CD14-positive monocyte (primary cell): Measurements from ENCODE around the gene LMX1B. TPM values are rescaled to one million over a fixed set of nuclear protein-coding genes. Genes with fewer than 3 reads are reported as not detected.

ENCODE experiments used
- DNase-seq, 3 donors: peaks; one replicate each; pipeline ENCODE4 v3.0.0-alpha.2; 2011 to 2022
- H2AFZ ChIP-seq: 2 replicates; pipeline ENCODE4 v1.6.0; 2012; ENCODE audit warnings: mild to moderate bottlenecking, low read depth, low read length, inconsistent platforms; ENCODE audit not compliant: insufficient read depth, poor library complexity, severe bottlenecking
- H3K27ac ChIP-seq, 2 donors: 1 replicate in 1 of 2; 2 replicates in 1 of 2; pipeline ENCODE4 v1.5.1; 2012 to 2013; ENCODE audit warnings: low read length in 2 of 2, control low read depth in 1 of 2, inconsistent platforms in 1 of 2, low read depth in 1 of 2, mild to moderate bottlenecking in 1 of 2
- H3K27me3 ChIP-seq, 2 donors: one replicate each; pipeline versions ENCODE4 v1.6.0 to v1.6.1; 2011 to 2013; ENCODE audit warnings: low read length in 2 of 2; ENCODE audit not compliant: control insufficient read depth in 2 of 2, insufficient read depth in 2 of 2
- H3K36me3 ChIP-seq, 2 donors: replicated peaks in 1 of 2; 1 replicate in 1 of 2; 2 replicates in 1 of 2; pipeline versions ENCODE4 v1.5.1 to v1.6.1; 2012 to 2013; ENCODE audit warnings: low read length in 2 of 2, control low read depth in 1 of 2, inconsistent platforms in 1 of 2, mild to moderate bottlenecking in 1 of 2; ENCODE audit not compliant: insufficient read depth in 2 of 2, control insufficient read depth in 1 of 2
- H3K4me1 ChIP-seq, 2 donors: 1 replicate in 1 of 2; 2 replicates in 1 of 2; pipeline versions ENCODE4 v1.5.1 to v1.6.1; 2012 to 2013; ENCODE audit warnings: low read length in 2 of 2, control low read depth in 1 of 2, inconsistent platforms in 1 of 2, mild to moderate bottlenecking in 1 of 2, moderate library complexity in 1 of 2; ENCODE audit not compliant: insufficient read depth in 2 of 2, control insufficient read depth in 1 of 2
- H3K4me2 ChIP-seq: replicated peaks from 2 replicates; pipeline ENCODE3; 2012; ENCODE audit warnings: low read length, moderate library complexity, mild to moderate bottlenecking; ENCODE audit not compliant: poor library complexity, severe bottlenecking; ENCODE audit errors: extremely low read depth
- H3K4me3 ChIP-seq, 3 experiments: fragments of 200-600 bp in 1 of 3; sonication (generic) in 1 of 3; replicated peaks in 1 of 3; 1 replicate in 2 of 3; 2 replicates in 1 of 3; pipeline ENCODE4 v1.5.1; 2011 to 2013; ENCODE audit warnings: low read length in 3 of 3, mild to moderate bottlenecking in 3 of 3, control low read depth in 2 of 3, low read depth in 2 of 3, inconsistent platforms in 1 of 3, moderate library complexity in 1 of 3
- H3K79me2 ChIP-seq: 2 replicates; pipeline ENCODE4 v1.6.0; 2012; ENCODE audit warnings: mild to moderate bottlenecking, control low read depth, inconsistent platforms, low read length, moderate library complexity; ENCODE audit not compliant: insufficient read depth
- H3K9ac ChIP-seq: 2 replicates; pipeline ENCODE4 v1.6.0; 2017; ENCODE audit warnings: low read length, mild to moderate bottlenecking; ENCODE audit not compliant: insufficient read depth, poor library complexity, severe bottlenecking
- H3K9me3 ChIP-seq, 2 donors: replicated peaks in 1 of 2; 1 replicate in 1 of 2; 2 replicates in 1 of 2; pipeline versions ENCODE4 v1.5.1 to v1.6.1; 2012 to 2013; ENCODE audit warnings: low read length in 2 of 2, control low read depth in 1 of 2; ENCODE audit not compliant: control insufficient read depth in 1 of 2, insufficient read depth in 1 of 2
- H4K20me1 ChIP-seq: 2 replicates; pipeline ENCODE4 v1.6.0; 2012; ENCODE audit warnings: mild to moderate bottlenecking, low read length, control low read depth, moderate library complexity; ENCODE audit not compliant: insufficient read depth
- H3K27ac Mint-ChIP-seq, 7 donors: one replicate each; pipeline ENCODE4 v1.8.0; 2020; ENCODE audit warnings: mild to moderate bottlenecking in 7 of 7, mixed read lengths in 7 of 7, moderate library complexity in 6 of 7, inconsistent platforms in 2 of 7
- H3K27me3 Mint-ChIP-seq, 3 donors: one replicate each; pipeline ENCODE4 v1.8.0; 2021 to 2022; ENCODE audit warnings: low read depth in 3 of 3, mild to moderate bottlenecking in 3 of 3, mixed read lengths in 3 of 3, moderate library complexity in 3 of 3, inconsistent platforms in 1 of 3
- H3K36me3 Mint-ChIP-seq, 2 donors: one replicate each; pipeline ENCODE4 v1.8.0; 2020; ENCODE audit warnings: mixed read lengths in 2 of 2, inconsistent platforms in 1 of 2, mild to moderate bottlenecking in 1 of 2
- H3K4me1 Mint-ChIP-seq: one replicate; pipeline ENCODE4 v1.8.0; 2020; ENCODE audit warnings: mild to moderate bottlenecking, mixed read lengths
- H3K4me3 Mint-ChIP-seq, 2 donors: one replicate each; pipeline ENCODE4 v1.8.0; 2020; ENCODE audit warnings: mild to moderate bottlenecking in 2 of 2, mixed read lengths in 2 of 2, moderate library complexity in 1 of 2
- H3K9me3 Mint-ChIP-seq, 7 donors: one replicate each; pipeline ENCODE4 v1.8.0; 2020 to 2022; ENCODE audit warnings: mixed read lengths in 7 of 7, mild to moderate bottlenecking in 6 of 7, moderate library complexity in 6 of 7, inconsistent platforms in 2 of 7
- WGBS: methylation state at CpG from one replicate; pipeline ENCODE4 v1.1.5; 2013; ENCODE audit warnings: missing lambda C conversion rate; ENCODE audit not compliant: insufficient coverage; 5-methylcytosine and 5-hydroxymethylcytosine counted together
- intact Hi-C, 2 donors: fragments of 100-400 bp; cut with micrococcal nuclease; formaldehyde crosslinking; loops; one replicate each; pipeline versions ENCODE4 v1.15.0 to v1.15.1; 2023
- polyA plus RNA-seq, 3 donors: library from polyadenylated mRNA; depleted of rRNA in 1 of 3; unstranded in 2 of 3; stranded (reverse) in 1 of 3; fragments of 300-500 nt in 2 of 3; fragments of >200 nt in 1 of 3; fragmentation: Illumina TruSeq in 2 of 3; gene quantifications; 1 replicate in 2 of 3; 2 replicates in 1 of 3; pipeline ENCODE4 v1.2.3, GENCODE V29; 2012 to 2021
- TF ChIP-seq, protein P1 (sequence below): fragments of 200-600 bp; IDR thresholded peaks from one replicate; pipeline ENCODE4 v1.8.0; 2022; ENCODE audit warnings: antibody characterized with exemption, mild to moderate bottlenecking

LMX1B gene
- polyA plus RNA-seq, 3 donors = not detected

DNA sequence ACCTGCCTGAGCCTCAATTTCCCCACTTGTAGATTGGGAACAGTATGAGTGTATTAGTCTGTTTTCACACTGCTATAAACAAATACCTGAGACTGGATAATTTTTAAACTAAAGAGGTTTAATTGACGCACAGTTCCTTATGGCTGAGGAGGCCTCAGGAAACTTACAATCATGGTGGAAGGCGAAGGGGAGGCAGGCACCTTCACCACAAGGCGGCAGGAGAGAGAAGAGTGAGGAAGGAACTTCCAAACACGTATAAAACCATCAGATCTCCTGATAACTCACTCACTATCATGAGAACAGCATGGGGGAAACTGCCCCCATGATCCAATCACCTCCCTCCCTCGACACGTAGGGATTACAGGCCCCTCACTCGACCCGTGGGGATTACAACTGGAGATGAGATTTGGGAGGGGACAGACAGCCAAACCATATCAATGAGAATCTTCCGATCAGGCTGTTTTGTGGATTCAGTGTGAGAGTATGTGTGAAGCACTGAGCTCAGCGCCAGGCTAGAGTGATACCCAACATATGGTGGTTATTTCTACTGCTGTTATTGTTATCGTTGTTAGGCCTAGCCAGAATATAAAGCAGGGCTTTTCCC lies 14.6 kb upstream of the LMX1B start:
- no peak overlapping the region for H3K4me3 ChIP-seq
- H3K9ac ChIP-seq = no peak overlapping the region
- no peaks in the 10 kb centered on the region for H3K4me1 ChIP-seq
- Mint-ChIP-seq H3K9me3 (peaks cover 0 to 12% (median 2%) of the 10 kb centered on the region in 7 donors), H3K27ac (no peak overlapping the region), H3K4me3 (peak overlapping the region in 1 of 2 donors; percentile 23), H3K27me3 (peaks cover 35 to 76% (median 60%) of the 10 kb centered on the region in 3 donors), H3K4me1 (peaks cover under 1% of the 10 kb centered on the region), H3K36me3 (no peaks in the 10 kb centered on the region)
- TF ChIP-seq, protein P1, sequence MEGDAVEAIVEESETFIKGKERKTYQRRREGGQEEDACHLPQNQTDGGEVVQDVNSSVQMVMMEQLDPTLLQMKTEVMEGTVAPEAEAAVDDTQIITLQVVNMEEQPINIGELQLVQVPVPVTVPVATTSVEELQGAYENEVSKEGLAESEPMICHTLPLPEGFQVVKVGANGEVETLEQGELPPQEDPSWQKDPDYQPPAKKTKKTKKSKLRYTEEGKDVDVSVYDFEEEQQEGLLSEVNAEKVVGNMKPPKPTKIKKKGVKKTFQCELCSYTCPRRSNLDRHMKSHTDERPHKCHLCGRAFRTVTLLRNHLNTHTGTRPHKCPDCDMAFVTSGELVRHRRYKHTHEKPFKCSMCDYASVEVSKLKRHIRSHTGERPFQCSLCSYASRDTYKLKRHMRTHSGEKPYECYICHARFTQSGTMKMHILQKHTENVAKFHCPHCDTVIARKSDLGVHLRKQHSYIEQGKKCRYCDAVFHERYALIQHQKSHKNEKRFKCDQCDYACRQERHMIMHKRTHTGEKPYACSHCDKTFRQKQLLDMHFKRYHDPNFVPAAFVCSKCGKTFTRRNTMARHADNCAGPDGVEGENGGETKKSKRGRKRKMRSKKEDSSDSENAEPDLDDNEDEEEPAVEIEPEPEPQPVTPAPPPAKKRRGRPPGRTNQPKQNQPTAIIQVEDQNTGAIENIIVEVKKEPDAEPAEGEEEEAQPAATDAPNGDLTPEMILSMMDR = no peak
- intact Hi-C loops = no loop called here
- H2AFZ ChIP-seq = no peak overlapping the region
- H4K20me1 ChIP-seq = no peaks in the 10 kb centered on the region
- peaks cover 8 to 33% of the 10 kb centered on the region in 2 donors for H3K27me3 ChIP-seq
- peaks cover 0 to 5% of the 10 kb centered on the region in 2 donors for H3K9me3 ChIP-seq
- H3K27ac ChIP-seq = no peak overlapping the region
- no peaks in the 10 kb centered on the region for H3K36me3 ChIP-seq
- WGBS = no CpG with 5 or more reads among the region's 11 CpGs
- no peaks in the 10 kb centered on the region for H3K79me2 ChIP-seq
- no peak overlapping the region for H3K4me2 ChIP-seq
- no peak for DNase-seq

DNA sequence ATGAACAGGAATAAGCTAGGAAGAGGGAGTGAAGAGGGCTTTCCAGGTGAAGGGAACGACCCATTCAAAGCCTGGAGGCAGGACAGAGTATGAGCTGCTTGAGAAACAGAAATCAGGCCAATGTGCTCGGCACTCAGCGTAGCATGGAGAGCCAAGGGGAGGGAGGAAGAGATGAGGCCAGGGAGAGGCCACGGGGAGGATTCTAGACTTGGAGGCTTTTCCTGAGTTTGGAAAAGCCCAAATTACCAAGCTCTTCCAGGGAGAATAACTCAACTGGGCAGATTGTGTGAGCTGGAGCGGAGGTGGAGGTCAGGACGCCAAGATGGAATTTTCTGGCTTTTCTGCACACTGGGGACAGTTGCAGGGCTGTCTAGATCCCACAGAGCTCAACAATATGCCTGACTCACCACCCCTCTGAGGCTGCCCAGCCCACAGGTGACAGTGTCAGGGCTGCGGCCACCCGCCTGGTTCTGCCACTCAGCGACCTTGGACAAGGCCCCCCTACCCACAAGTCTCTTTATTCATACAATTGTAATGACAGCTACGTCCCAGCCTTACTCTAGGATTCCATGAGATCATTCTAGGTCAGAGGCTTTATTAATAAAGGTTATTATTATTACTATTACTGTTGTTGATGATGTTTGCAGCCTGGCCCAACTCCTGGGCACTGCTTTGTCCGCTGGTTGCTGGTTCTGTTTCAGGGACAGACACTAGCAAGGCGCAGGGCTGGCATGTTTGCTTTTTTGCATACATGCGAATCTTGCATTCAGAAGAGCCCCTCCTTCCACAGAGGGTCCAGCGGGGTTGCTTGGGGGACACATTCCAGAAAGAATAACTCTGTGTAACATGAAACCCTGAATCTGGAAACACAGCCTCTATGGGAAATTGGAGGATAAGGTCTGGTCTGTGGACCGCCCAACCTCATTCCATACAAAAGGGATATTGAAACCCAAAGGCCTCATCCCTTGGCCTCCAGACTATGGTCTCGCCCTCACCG lies 9.4 kb upstream of the LMX1B start:
- H3K4me2 ChIP-seq = no peak overlapping the region
- Mint-ChIP-seq H3K9me3 (peaks cover 0 to 8% (median 4%) of the 10 kb centered on the region in 7 donors), H3K4me3 (peak overlapping the region in 1 of 2 donors; percentile 9), H3K36me3 (no peaks in the 10 kb centered on the region), H3K27ac (no peak overlapping the region), H3K27me3 (peaks cover 55 to 81% (median 65%) of the 10 kb centered on the region in 3 donors), H3K4me1 (no peaks in the 10 kb centered on the region)
- 94% methylated on average over 11 of the region's 17 CpGs for WGBS
- no peaks in the 10 kb centered on the region for H3K79me2 ChIP-seq
- H3K9me3 ChIP-seq = peaks cover 0 to under 1% of the 10 kb centered on the region in 2 donors
- intact Hi-C loops = loop anchor here in 1 of 2 donors (5.0 kb wide), 1 partner anchor 183 kb away; no protein-coding TSS in a partner anchor
- H3K4me3 ChIP-seq = no peak overlapping the region
- TF ChIP-seq, protein P1 = no peak
- H3K9ac ChIP-seq = no peak overlapping the region
- H4K20me1 ChIP-seq = no peaks in the 10 kb centered on the region
- H2AFZ ChIP-seq = no peak overlapping the region
- peaks cover 7 to 48% of the 10 kb centered on the region in 2 donors for H3K27me3 ChIP-seq
- no peak for DNase-seq
- no peaks in the 10 kb centered on the region for H3K36me3 ChIP-seq
- no peaks in the 10 kb centered on the region for H3K4me1 ChIP-seq
- no peak overlapping the region for H3K27ac ChIP-seq
